GM18499 (cell line): ENCODE data around the gene COL5A1.

Experiments
- ATAC-seq: cut with Tn5 transposase; IDR thresholded peaks from one replicate; pipeline ENCODE4 v1.9.1; 2021; ENCODE audit warnings: moderate number of reproducible peaks; ENCODE audit not compliant: insufficient read depth, unreplicated experiment

The COL5A1 gene

DNA sequence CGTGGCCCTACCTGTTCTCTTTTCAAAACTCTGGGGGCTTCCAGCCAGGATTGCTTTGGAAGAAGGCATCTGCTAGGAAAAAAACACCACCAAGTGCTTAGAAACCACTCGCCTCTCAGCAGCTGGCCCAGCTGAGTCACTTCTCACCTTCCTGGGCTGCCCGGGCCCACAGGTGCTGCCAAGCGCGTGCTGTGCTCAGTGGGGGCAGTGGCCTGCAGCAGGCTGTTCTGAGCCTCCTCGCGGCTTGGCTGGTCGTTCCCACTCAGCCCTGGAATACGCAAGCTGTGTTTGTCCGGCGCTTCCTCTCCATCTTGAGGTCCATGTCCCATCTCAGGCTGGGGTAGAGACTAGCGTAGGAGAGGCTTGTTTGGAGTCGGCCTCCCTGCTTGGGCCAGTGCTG lies 136.6 kb downstream of the COL5A1 start:
- no peak for ATAC-seq

DNA sequence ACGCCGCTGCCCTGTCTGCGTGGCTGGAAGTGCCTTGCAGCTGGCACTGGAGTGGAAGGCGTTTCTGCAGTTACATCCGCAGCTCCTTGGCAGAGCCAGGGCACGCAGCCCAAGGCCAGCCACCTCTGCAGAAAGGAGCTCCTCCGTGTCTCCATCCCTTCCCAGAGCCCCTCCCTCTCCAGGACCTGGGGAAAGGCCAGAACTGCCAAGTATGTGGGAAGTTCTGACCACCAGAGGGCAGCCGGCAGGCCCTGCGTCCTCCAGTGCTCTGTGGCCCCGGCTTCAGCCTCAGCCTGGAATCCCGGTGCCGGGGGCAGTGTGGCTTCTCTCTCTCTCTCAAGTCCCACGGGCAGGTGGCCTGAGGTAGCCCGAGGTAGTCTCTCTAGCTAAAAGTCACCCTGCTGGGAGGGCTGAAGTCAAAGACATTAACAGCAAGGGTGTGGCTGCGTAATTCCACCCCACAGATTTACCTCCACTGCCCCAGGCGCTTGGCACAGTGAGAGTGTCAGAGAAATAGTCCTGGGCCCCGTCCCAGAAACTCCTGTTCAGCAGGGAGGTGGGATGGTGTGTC lies 137.3 kb downstream of the COL5A1 start:
- ATAC-seq = no peak

DNA sequence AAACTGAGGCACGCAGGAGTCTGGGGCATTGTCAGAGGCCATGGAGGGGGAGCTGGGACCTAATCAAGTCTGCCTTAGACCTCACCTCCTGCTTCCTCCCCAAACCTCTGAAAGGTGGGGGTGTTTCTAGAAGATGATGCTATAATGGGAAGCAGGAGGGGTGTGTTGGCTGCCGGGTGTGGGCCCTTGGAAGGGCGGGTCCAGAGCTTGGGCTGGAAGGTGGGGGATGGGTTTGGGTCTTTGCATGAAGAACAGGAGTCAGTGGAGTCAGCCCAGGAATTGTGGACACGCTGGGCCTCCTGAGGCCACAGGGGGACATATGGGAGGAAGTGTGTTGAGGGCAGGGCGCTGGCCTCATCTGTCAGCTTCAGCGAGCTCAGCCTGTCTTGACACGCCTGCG lies 138.0 kb downstream of the COL5A1 start:
- ATAC-seq = no peak

DNA sequence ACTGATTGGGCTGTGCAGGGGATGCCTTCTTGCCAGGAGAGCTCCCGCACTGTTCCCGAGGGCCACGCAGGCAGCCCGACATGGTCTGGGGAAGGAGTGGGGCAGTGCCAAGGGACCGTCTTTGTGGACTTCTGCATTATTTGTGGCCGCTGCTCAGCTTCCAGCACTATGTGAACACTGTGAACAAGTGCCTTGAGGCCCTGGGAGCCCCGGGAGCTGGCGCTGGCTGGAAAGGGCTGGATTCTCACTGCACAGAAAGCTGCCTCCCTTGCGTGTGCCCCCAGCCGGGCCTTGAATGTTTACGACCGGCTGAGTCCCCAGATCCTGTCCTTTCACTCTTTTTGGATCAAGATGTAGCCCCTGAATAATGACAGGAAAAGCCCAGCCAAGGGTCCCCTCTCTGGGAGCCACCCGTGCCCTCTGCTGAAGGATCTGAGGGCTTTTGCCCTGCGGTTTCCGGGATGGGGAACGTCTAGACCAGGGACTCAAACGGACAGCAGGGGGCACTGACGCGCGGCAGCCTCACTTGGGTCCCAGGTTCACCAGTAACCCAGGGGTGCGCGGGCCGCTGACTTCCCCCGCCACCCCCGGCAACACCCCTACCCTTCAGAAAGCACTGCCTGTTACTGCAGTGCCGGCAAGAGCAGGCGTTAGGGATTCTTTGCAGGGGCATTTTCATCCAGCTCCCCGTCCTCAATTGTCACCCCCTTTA lies 140.1 kb downstream of the COL5A1 start:
- no peak for ATAC-seq

DNA sequence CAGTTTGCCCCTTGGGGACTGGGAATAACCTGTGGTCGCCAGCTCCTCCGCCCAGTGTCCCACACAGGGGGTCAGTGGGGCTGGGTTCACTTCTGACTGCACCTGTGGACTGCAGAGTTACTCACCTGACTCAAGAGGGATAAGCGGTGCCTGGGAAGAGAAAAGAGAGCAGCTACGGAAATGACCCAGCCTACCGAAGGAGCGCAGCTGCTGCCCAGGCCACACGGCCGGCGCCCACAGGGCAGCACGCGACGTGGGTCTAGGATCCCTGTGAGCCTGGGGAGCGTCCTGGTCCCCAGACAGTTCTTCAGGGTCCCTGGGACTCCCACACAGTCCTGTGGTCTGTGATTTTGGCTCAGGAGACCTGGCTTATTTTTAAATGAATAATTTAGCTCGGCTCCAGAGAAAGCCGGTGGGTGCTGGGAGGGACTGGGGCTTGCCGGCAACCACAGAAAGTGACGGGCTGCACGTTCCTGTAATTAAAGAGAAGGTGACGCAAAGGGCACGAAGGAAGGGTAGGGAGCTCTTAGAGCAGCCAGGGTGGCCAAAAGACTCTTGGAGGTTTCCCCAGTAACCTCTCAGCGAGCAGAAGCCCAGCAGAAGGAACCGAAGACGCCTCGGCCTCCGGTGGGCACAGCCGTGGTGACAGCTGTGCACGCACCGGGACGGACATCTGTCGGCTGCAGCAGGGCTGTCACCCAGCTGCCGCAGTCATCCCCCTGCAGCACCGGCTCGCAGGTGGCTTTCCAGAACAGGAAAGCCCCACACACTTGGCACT lies 141.5 kb downstream of the COL5A1 start:
- no peak for ATAC-seq

DNA sequence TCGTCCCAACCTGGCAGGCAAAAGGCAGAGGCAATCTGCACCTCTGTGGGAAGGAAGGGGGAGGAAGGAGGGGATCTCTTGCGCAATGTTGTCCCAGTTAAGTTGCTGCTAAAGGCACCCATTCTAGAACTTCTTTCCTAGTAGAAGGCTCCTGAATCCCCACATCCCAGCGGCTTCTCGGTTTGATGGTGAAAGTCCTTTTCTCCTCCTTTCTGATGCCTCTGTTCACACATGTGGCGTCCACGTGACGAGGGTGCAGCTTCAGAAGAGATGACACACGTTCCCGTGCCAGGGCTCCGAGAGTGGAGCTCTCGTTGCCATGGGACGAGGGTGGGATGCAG lies 142.1 kb downstream of the COL5A1 start:
- no peak for ATAC-seq

DNA sequence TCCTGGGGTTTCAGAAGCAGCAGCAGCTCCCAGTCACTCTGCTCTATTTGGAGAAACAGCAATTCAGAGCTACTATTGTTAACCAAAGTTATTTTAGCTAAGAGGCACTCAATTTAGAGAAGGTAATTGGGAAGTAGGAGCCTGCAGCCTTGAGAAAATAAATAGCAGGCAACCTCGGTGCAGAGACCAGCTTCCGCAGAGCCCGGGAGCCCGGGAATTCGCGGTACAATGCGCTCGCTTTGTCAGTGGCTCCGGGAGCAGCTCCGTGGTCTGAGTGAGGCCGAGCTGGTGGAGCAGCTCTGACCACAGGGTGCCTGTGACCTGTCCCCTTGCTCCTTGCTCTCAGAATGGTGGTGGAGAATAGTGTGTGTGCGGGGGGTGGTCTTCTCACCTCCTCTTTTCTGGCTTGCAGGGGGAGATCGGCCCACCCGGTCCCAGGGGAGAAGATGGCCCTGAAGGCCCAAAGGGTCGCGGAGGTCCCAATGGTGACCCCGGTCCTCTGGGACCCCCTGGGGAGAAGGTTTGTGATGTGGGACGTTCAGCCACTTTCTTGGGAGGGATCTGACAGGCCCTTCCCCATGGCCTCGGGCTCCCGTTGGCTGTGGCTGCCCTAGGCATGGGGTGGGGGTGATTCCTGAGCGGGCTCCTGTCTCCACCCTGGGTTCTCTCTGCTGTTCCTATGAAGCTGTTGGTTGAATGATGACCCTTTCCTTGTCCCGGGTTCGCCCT lies 143.1 kb downstream of the COL5A1 start:
- no peak for ATAC-seq

DNA sequence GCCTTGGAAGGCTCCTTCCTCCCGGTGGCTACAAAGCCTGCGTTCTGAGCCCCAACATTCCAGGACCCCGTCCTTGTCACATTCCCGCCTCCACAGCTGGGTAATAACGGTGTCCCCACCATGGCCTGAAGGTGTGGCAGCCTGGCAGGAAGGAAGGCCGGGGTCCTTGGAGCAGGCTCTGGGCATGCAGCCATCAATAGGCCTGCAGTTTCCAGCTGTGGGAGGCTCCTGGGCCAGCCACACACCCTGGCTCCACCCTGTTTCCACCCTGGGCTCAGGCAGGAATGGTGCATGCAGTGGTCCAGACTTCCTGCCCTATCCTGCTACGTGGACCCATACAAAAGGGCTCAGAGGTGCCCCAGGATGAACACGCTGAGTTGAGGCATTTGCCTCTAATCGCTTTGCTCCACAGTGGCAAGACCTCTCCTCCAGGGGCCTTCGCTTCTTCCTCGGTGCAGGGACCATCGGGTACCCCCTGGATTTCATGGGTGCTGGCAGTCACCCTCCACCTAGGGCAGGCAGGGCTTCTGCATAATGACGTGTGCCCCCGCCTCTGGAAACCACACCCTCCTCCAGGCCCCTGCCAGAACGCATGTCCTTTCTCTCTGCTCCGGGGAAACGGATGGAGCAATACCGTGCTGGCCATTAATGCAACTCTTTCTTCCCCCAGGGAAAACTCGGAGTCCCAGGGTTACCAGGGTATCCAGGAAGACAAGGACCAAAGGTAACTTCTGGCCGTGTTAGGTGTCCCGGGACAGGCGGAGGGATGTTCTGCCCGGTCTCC lies 143.9 kb downstream of the COL5A1 start:
- no peak for ATAC-seq

DNA sequence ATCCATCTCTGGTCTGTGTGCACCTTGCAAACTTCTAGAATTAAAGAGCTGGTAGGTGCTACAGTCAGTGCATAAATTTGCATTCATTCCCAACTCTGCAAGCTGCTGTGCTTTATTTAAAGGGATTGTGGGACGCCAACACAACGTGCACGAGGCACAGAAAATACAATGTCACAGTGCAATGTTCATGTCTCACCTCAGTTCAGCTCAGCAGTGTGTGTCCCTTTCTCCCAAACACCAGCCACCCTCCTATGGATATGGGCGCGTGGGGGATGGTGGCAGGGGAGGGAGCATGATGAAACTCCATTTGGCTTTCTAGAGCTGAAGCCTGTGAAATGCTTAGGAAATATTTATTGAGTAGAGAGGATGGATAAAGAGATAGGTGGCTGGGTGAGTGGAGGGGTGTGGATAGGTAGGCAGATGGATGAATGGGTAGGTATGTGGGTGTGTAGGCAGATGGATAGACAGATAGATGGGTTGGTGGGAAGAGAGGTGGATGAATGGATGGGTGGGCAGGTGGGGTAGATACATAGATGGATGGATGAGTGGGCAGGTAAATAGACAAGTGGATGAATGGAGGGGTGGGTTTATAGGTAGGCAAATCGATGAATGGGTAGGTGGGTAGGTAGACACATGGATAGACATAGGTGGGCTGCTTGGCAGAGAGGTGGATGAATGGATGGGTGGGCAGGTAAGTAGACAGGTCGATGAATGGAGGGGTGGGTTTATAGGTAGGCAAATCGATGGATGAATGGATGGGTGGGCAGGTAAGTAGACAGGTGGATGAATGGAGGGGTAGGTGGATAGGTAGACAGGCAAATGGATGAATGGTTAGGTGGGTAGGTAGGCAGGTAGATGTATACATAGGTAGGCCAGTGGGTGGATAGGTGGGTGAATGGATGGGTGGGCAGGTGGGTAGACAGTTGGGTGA lies 146.3 kb downstream of the COL5A1 start:
- ATAC-seq = no peak

DNA sequence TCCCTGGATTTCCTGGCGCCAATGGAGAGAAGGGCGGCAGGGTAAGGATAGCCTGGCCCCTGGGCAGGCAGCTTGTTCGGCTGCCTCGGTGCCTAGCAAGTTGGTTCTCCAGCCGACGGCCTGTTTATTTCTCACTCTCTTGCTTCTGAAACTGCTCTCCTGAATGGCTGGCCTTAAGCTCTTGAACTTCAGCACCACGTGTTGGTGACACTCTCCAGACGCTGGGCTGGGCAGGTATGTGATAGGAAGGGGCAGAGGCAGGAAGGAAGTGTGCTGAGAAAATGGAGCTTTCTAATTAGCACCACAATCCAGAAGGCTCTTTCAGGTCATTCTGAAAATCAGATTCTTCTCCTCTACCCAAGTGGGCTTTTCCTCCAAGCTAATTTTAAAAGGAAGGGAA lies 147.6 kb downstream of the COL5A1 start:
- ATAC-seq = no peak

DNA sequence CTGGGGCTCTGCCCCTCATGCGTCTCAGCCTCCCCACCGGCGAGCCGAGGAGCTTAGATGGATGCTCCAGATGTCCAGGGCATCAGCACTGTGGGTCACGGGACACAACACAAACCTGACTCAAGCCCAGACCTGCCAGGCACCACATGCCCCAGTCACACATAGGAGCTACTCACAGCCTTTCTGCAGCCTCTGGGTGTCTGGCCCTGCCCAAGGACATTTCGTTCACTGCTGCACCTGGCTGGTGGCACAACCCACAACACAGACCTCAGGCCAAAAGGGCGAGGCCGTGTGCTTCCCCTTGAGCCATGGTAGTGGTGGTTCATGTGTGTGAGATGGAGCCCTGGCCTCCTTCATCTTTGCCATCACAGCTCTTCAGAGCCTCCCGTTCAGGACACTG lies 149.4 kb downstream of the COL5A1 start:
- ATAC-seq = no peak

DNA sequence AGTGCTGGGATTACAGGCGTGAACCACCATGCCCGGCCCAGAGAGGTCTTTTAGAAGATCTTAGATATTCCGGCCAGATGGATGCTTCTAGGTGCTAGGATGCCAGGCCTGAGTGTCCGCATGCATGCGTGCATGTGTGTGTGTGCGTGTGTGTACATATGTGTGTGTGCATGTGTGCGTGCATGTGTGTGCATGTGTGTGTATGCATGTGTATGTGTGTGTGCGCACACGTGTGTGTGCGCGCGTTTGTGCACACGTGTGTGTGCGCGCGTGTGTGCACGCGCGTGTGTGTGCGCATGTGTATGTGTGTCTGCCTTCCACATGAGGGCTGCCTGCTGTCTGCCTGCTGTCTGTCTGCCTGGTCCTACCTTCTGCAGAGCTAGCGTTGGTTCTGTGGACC lies 151.0 kb downstream of the COL5A1 start:
- ATAC-seq = no peak

DNA sequence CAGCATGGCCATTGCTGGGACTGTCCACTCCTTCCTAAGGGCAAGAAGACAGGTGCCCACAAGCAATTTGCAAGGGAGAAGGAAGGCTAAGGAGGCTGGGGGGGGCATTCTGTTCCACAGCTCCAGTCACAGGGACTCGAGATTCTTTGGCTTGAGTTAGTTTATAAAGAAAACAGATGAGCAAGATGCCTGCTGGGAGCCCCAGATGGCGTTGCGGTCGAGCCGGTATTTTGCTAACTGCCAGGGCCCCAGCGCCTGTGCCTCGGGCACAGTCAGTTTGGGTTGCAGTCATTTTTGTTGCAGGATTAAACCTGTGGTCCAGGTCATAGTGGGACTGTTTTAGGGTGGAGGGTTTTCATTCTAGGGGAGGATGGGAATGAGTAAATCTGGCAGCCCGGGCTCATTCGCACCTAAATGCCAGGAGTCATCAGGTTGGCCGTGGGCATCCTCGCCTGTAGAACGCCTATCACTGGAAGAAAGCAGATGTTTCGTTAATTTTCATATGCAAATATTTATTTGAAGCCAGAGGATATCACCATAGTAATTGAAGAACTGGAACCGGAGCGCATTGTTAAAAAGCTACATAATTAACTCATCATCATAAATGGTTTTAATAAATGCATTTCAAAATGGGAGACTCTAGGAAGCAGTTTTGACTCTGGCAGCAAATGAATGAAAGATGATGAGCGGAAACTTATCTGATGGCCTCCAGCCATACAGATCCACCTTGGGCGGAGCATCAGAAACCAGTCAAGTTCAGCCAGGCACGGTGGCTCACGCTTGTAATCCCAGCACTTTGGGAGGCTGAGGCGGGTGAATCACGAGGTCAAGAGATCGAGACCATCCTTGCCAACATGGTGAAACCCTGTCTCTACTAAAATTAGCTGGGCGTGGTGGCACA lies 151.9 kb downstream of the COL5A1 start:
- no peak for ATAC-seq

DNA sequence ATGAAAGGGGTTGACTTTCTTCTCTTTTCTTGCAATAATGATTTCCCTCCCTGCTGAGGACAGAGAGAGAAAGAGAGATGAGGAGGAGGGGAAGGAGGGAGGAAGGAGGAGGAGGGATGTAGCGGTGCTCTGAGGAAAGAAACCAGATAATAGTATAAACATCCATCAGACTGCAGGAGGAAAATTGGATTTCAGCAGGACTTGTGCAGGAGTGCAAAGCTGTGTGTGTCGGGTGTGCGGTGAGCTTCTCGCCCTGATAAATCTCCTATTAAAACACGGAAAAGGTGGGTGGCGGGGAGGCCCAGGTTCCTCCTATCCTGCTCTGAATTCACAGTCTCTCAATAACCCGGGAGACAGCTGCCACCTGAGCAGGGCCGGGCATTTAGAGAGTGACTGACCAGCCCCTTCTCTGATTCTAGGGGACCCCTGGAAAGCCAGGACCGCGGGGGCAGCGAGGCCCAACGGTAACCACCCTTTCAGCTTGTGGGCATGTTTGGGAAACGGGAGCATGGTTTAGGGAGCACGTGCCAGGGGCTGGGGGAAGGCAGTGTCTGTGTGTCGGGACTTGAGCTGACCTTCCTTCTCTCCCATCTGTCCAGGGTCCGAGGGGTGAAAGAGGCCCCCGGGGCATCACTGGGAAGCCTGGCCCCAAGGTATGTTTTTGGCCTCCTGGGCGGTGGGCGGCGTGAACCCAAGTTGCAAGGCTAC lies 153.2 kb downstream of the COL5A1 start:
- no peak for ATAC-seq

DNA sequence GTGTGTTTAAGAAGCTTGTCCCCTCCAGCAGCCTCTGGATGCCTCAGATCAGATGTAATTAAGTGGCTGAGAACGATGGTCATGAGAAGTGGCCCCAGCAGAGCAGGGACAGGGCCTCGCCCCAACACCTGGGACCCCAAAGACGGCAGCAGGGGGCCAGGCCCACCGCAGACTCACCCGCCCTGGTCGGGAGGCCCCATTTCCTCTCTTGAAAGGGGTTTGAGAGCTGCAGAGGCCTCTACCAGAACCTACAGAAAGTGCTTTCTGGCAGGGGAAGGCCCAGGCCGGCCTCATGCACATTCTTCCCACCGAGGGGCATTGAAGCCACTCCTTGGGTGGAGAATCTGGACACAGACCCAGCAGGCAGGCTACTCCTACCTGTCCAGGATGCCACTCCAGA lies 153.8 kb downstream of the COL5A1 start:
- ATAC-seq = no peak

DNA sequence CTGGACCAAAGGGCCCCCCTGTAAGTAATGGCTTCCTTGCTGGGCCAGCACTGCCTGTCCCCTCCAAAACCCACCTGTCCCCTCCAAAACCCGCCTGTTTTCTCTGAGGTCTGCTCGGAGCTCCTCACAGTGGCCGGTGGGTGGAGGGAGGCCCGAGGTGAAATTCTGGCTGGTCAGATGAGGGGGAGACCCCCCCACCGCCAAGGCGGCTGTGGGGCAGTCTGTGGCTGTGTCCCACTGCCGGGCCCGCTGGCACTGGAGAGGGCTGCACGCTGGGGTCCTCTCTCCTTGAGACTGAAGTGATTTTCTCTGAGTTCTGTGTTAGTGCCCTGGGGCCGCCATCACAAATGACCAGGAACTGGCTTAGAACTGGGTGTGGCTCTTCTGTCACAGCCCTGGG lies 155.3 kb downstream of the COL5A1 start:
- no peak for ATAC-seq

DNA sequence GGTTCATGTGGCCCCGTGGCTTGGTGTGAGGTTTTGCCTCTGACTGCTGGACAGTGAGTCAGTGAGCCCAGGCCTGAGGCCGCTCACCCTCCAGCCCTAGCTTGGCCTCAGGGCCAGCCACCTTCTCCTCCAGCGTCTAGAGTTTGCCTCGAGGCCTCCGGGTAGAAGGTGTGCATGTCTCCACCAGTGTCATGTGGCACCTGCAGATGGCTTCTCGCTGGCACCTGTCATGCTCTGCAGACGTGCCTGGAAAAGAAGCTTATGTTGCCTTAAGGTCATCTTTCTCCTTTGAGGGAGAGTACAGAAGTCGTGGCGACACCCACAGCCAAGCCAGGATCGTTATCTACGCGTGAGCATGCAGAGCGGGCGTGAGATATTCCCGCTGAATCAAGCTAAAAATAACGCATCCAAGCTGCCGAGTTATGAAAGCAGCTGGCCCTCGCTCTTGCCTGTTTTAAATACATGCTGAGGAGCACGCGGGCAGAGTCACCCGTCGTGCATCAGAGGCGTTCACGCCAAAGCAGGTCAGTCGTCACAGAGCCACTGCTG lies 159.3 kb downstream of the COL5A1 start:
- ATAC-seq = no peak
